Smooth muscle cell (in vitro differentiated cells): ENCODE data around the gene QSOX1. TPM values are rescaled to one million over a fixed set of nuclear protein-coding genes. Genes with fewer than 3 reads are reported as not detected.
A peak's percentile ranks its signal among the peaks of the same experiment; 100 is the strongest.

Source experiments
- DNase-seq: peaks from one replicate; lab custom pipeline; 2025; ENCODE audit not compliant: unreplicated experiment; lab: John Stamatoyannopoulos, UW
- H2AFZ ChIP-seq: fragments of 200-600 bp; sonication (generic); 2 replicates; pipeline ENCODE4 v1.6.0; 2016; ENCODE audit warnings: antibody characterized with exemption, low read depth, mild to moderate bottlenecking
- H3F3A ChIP-seq: fragments of 200-600 bp; sonication (generic); 2 replicates; pipeline ENCODE4 v1.6.0; 2017; ENCODE audit warnings: antibody characterized with exemption, low read depth
- H3K27ac ChIP-seq: fragments of 200-600 bp; sonication (generic); 2 replicates; pipeline ENCODE4 v1.5.1; 2016; ENCODE audit warnings: low read depth, mild to moderate bottlenecking
- H3K27me3 ChIP-seq: fragments of 200-600 bp; sonication (generic); 2 replicates; pipeline ENCODE4 v1.6.1; 2016; ENCODE audit warnings: low read depth, mild to moderate bottlenecking
- H3K36me3 ChIP-seq: fragments of 200-600 bp; sonication (generic); 2 replicates; pipeline ENCODE4 v1.5.1; 2016; ENCODE audit warnings: low read depth
- H3K4me1 ChIP-seq: fragments of 200-600 bp; sonication (generic); 2 replicates; pipeline ENCODE4 v1.5.1; 2016; ENCODE audit warnings: low read depth
- H3K4me2 ChIP-seq: fragments of 200-600 bp; sonication (generic); 2 replicates; pipeline ENCODE4 v1.6.0; 2016; ENCODE audit warnings: mild to moderate bottlenecking
- H3K4me3 ChIP-seq: fragments of 200-600 bp; sonication (generic); 2 replicates; pipeline ENCODE4 v1.5.1; 2016; ENCODE audit warnings: mild to moderate bottlenecking
- H3K79me2 ChIP-seq: fragments of 200-600 bp; sonication (generic); 2 replicates; pipeline ENCODE4 v1.6.0; 2016; ENCODE audit warnings: low read depth, mild to moderate bottlenecking
- H3K9ac ChIP-seq: fragments of 200-600 bp; sonication (generic); 2 replicates; pipeline ENCODE4 v1.6.0; 2016; ENCODE audit warnings: low read depth
- H3K9me3 ChIP-seq: fragments of 200-600 bp; sonication (generic); replicated peaks from 2 replicates; pipeline ENCODE4 v1.5.1; 2016; ENCODE audit warnings: low read depth
- H4K20me1 ChIP-seq: fragments of 200-600 bp; sonication (generic); 2 replicates; pipeline ENCODE4 v1.6.0; 2016; ENCODE audit warnings: low read depth
- CTCF ChIP-seq: fragments of 200-600 bp; sonication (generic); IDR thresholded peaks from 2 replicates; pipeline ENCODE4 v1.5.1; 2017; ENCODE audit warnings: borderline replicate concordance, mild to moderate bottlenecking, antibody characterized with exemption; ENCODE audit not compliant: insufficient read depth, poor library complexity, severe bottlenecking
- WGBS: methylation state at CpG from one replicate; pipeline ENCODE4 v1.1.7; 2016; ENCODE audit warnings: low lambda C conversion rate; 5-methylcytosine and 5-hydroxymethylcytosine counted together
- polyA plus RNA-seq: library from polyadenylated mRNA; unstranded; fragments of >200 nt; fragmentation: Nextera tagmentation; extraction: Ambion mirVana; gene quantifications from 2 replicates; pipeline ENCODE4 v1.2.1, GENCODE V29; 2016
- total RNA-seq: library from RNA; depleted of rRNA; stranded (reverse); fragments of >200 nt; gene quantifications from 2 replicates; pipeline ENCODE4 v1.2.3, GENCODE V29; 2014

Gene QSOX1
- total and polyA plus RNA-seq, 2 experiments from 2014 or later, result 71.5 to 75.8 TPM

- no peak for TF ChIP-seq CTCF
- Histone ChIP-seq H3K4me2 (no peak overlapping the region), H3K36me3 (no peaks in the 10 kb centered on the region), H3K27ac (no peak overlapping the region), H3K27me3 (no peaks in the 10 kb centered on the region), H3K4me1 (no peaks in the 10 kb centered on the region), H3F3A (no peaks in the 10 kb centered on the region), H4K20me1 (no peaks in the 10 kb centered on the region), H2AFZ (no peak overlapping the region), H3K79me2 (no peaks in the 10 kb centered on the region), H3K9me3 (no peaks in the 10 kb centered on the region), H3K4me3 (no peak overlapping the region), H3K9ac (no peak overlapping the region)
- no peak for DNase-seq
- WGBS, result 100% methylated on average over 2 of the region's 2 CpGs
Observed at GRCh38 chr1:180119837-180120236, 34.8 kb upstream of the QSOX1 start.

GRCh38 chr1:180123463-180123936, 31.2 kb upstream of the QSOX1 start:
- H2AFZ ChIP-seq, result no peak overlapping the region
- DNase-seq, result no peak
- no peaks in the 10 kb centered on the region for H3K4me1 ChIP-seq
- H3F3A ChIP-seq, result no peaks in the 10 kb centered on the region
- no peaks in the 10 kb centered on the region for H3K27me3 ChIP-seq
- H3K9me3 ChIP-seq, result no peaks in the 10 kb centered on the region
- H4K20me1 ChIP-seq, result no peaks in the 10 kb centered on the region
- TF ChIP-seq CTCF, result no peak
- H3K4me2 ChIP-seq, result no peak overlapping the region
- H3K4me3 ChIP-seq, result no peak overlapping the region
- no peaks in the 10 kb centered on the region for H3K79me2 ChIP-seq
- 96% methylated on average over 4 of the region's 4 CpGs for WGBS
- no peak overlapping the region for H3K27ac ChIP-seq
- H3K9ac ChIP-seq, result no peak overlapping the region
- H3K36me3 ChIP-seq, result no peaks in the 10 kb centered on the region

GRCh38 chr1:180130651-180131050, 24.0 kb upstream of the QSOX1 start:
- 55% methylated on average over 2 of the region's 2 CpGs for WGBS
- Histone ChIP-seq H3K4me2 (no peak overlapping the region), H3K9ac (no peak overlapping the region), H3K4me1 (no peaks in the 10 kb centered on the region), H3F3A (no peaks in the 10 kb centered on the region), H4K20me1 (no peaks in the 10 kb centered on the region), H3K36me3 (no peaks in the 10 kb centered on the region), H2AFZ (no peak overlapping the region), H3K9me3 (no peaks in the 10 kb centered on the region), H3K4me3 (no peak overlapping the region), H3K27ac (no peak overlapping the region), H3K27me3 (no peaks in the 10 kb centered on the region), H3K79me2 (no peaks in the 10 kb centered on the region)
- no peak for TF ChIP-seq CTCF
- no peak for DNase-seq

GRCh38 chr1:180131510-180131909, 23.2 kb upstream of the QSOX1 start:
- Histone ChIP-seq H3K79me2 (no peaks in the 10 kb centered on the region), H3K4me2 (no peak overlapping the region), H4K20me1 (no peaks in the 10 kb centered on the region), H3K27ac (peak overlapping the region; percentile 23), H3K4me3 (no peak overlapping the region), H2AFZ (peak overlapping the region; percentile 53), H3K36me3 (no peaks in the 10 kb centered on the region), H3K27me3 (no peaks in the 10 kb centered on the region), H3K9ac (no peak overlapping the region), H3K9me3 (no peaks in the 10 kb centered on the region), H3K4me1 (no peaks in the 10 kb centered on the region), H3F3A (no peaks in the 10 kb centered on the region)
- no peak for TF ChIP-seq CTCF
- no peak for DNase-seq
- WGBS, result 41% methylated on average over 5 of the region's 5 CpGs
